Fibroblast of mammary gland (primary cell): ENCODE results near the gene PAF1.

ENCODE experiments used
- DNase-seq: peaks from one replicate; pipeline ENCODE4 v3.0.0-alpha.2; 2010; ENCODE audit warnings: low read depth
- H3K4me3 ChIP-seq: 2 replicates; pipeline ENCODE4 v1.5.1; 2011; ENCODE audit warnings: low read depth, mild to moderate bottlenecking, low read length, moderate library complexity; ENCODE audit not compliant: control insufficient read depth
- TF ChIP-seq, protein P1 (sequence below): conservative IDR thresholded peaks from 2 replicates; pipeline ENCODE4 v1.5.1; 2011; ENCODE audit warnings: low read depth, low read length, inconsistent platforms; ENCODE audit not compliant: control insufficient read depth, insufficient read depth

The PAF1 gene

DNA sequence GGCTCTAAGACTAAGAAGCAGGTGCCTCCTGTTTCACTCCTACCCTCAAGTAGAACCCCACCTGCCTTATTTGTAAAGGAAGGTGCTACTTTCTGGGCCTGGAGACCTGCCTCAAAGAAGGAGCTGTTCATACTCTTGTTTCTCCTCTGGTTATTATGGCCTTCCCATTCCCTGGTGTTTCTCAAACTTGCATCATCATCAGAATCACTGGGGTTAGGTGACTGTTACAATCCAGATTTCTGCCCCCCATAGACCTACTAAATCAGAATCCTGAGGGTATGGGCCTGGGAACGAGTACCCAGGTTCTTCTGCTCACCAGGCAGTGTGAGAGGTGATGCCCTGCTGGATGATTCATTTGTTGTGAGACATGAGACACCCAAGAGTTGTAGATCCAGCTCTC lies 30.3 kb downstream of the PAF1 start:
- DNase-seq: no peak
- TF ChIP-seq, protein P1, sequence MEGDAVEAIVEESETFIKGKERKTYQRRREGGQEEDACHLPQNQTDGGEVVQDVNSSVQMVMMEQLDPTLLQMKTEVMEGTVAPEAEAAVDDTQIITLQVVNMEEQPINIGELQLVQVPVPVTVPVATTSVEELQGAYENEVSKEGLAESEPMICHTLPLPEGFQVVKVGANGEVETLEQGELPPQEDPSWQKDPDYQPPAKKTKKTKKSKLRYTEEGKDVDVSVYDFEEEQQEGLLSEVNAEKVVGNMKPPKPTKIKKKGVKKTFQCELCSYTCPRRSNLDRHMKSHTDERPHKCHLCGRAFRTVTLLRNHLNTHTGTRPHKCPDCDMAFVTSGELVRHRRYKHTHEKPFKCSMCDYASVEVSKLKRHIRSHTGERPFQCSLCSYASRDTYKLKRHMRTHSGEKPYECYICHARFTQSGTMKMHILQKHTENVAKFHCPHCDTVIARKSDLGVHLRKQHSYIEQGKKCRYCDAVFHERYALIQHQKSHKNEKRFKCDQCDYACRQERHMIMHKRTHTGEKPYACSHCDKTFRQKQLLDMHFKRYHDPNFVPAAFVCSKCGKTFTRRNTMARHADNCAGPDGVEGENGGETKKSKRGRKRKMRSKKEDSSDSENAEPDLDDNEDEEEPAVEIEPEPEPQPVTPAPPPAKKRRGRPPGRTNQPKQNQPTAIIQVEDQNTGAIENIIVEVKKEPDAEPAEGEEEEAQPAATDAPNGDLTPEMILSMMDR: no peak
- H3K4me3 ChIP-seq: no peak overlapping the region

DNA sequence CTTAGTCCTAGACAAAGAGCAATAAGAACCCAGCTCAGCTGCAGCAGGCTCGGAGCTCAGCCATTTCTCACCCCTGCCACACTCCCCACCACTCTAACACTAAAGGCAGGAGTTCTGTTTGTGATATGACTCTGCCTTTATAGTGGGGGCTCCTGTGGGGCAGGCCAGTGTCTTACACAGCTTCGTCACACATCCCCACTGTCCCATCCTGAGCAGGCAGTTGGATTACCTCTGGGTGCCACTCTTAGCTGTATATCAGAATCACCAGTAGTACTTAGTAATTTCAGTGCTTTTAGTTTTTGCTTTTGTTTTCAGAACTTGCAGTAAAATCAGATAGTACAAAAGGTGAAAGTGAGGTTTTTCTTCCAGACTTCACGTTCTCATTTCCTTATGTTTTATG lies 31.9 kb downstream of the PAF1 start:
- no peak for DNase-seq
- TF ChIP-seq, protein P1: no peak

DNA sequence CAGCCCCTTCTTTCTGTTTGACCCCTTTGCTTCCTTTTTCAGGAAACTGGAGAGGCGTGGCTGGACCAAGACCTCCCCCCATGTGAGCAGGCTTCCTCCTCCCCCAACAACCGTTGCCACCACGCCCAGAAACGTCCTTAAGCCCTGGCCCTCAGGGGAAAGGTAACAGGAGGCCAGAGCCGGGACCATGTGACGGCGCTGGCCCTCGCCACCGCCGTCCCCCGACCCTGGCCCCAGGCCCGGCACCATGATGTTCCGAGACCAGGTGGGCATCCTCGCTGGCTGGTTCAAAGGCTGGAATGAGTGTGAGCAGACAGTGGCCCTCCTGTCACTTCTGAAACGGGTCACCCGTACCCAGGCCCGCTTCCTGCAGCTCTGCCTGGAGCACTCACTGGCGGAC lies 34.3 kb downstream of the PAF1 start:
- TF ChIP-seq, protein P1: no peak
- no peak overlapping the region for H3K4me3 ChIP-seq
- no peak for DNase-seq

More for the DNA sequence above, 31.9 kb downstream of the PAF1 start:
- H3K4me3 ChIP-seq: no peak overlapping the region

DNA sequence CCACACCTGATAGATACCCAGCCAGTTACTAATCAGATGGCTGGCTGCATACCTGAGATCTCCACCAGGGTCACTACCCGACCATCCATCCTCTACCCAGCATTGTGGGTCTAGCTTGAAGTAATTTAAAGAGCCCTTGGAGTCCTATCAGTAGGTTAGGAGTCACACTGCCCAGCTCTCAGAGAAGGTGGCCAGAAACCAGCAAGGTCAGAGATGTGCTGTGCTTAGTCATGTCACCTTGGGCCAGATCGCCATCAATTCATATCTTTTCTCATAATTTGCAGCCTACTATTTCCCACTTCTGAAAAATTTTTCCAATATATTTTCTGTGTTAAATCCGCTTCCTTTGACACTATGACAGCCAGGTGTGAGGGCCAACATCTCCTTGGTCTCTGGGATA lies 34.8 kb downstream of the PAF1 start:
- no peak for DNase-seq
- H3K4me3 ChIP-seq: no peak overlapping the region
- TF ChIP-seq, protein P1: no peak

DNA sequence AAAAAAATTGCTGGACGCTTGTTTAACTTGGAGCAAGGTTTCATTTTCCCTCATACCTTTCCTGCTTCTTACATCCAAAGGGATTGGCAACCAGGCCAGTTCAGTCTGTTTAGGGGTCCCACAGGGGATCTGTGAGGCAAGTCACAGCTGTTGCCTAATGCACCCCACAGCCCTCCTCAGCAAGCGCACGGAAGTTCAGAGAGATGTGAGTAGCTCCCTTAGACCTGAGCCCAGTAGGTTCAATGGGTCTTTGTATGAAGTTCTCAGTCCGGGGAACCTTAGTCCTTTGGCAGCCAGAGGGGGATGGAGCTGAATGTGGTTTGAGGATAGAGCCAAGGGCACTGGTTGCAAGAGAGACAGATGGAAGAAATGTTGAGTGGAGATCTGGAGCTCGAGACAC lies 35.7 kb downstream of the PAF1 start:
- TF ChIP-seq, protein P1: no peak
- H3K4me3 ChIP-seq: no peak overlapping the region
- DNase-seq: no peak

DNA sequence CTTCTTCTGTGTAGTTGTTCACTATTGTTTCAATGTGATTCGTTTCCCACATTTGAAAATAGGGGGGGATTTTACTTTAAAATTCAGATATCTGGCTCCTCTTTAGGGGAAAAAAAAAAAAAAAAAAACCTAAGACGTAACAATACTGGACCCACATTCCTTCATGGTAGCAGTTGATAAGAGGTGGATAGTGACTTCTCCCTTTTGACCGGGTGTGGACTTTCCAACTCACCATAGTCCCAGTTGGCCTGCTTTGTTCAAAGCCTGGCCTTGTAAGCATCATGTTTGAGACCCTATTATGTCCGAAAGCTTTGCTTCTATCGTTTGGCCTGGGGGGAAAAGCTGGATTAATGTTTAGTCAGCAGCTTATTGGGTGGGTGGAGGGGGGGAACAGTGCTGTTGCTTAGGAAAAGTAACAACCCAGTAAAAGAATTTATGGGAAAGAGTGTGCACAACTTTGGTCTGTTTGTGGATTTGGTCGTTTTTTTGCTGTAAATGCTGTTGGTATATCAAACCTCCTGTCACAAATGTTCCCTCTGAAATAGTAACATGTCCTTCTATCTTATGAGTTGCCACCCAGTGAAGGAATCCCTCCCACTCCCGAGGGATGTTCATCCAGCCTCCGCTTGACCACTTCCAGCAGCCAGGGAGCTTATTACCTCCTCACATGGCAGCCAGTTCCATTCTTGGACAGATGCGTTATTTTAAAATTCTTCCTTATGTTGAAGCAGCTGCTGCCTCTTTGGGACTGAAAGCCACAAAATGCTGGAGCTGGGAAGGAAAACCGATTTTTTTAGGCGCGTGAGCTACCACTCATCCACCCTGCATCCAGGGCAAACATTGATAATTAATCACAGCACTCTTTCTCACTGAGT lies 38.3 kb downstream of the PAF1 start:
- TF ChIP-seq, protein P1: no peak
- DNase-seq: peak; percentile 68
- H3K4me3 ChIP-seq: no peak overlapping the region
